ENCODE measurements around the gene CDC42SE2.

Gene CDC42SE2

GRCh38 chr5:131261483-131261882 lies 2.4 kb upstream of the CDC42SE2 start:
- H3K4ac ChIP-seq (ENCODE audit: low read length) = no peak overlapping the region
- no peak overlapping the region for H2BK120ac ChIP-seq (ENCODE audit: low read depth, low read length)
- H3K36me3 ChIP-seq (replicated peaks in 1 of 2; ENCODE audit: control insufficient read depth in 2 of 2, insufficient read depth in 2 of 2, low read length in 2 of 2) = no peaks in the 10 kb centered on the region
- H2AFZ ChIP-seq (ENCODE audit: low read length) = no peak overlapping the region
- H2BK15ac ChIP-seq (ENCODE audit: low read length) = no peak overlapping the region
- peaks cover 0 to 2% of the 10 kb centered on the region in 2 donors for H3K4me1 ChIP-seq (ENCODE audit: control insufficient read depth in 2 of 2, insufficient read depth in 1 of 2, low read depth in 1 of 2, low read length in 2 of 2)
- H3K9ac ChIP-seq (ENCODE audit: low read depth, low read length, poor library complexity) = no peak overlapping the region
- no peak overlapping the region for H3K27ac ChIP-seq (replicated peaks; ENCODE audit: low read length)
- H3K79me1 ChIP-seq (ENCODE audit: low read depth, low read length) = no peaks in the 10 kb centered on the region
- no peak overlapping the region for H3K23ac ChIP-seq (ENCODE audit: low read depth, low read length, poor library complexity)
- no peak overlapping the region for H3K18ac ChIP-seq (ENCODE audit: low read length)
- WGBS, 2 donors (ENCODE audit: extremely low coverage in 2 of 2, insufficient read length in 2 of 2, insufficient replicate concordance in 1 of 2) = no CpG with 5 or more reads among the region's 6 CpGs
- H3K9me3 ChIP-seq (replicated peaks in 1 of 2; ENCODE audit: control insufficient read depth in 2 of 2, insufficient read depth in 1 of 2, low read depth in 1 of 2, low read length in 2 of 2) = no peaks in the 10 kb centered on the region
- no peak overlapping the region for H4K8ac ChIP-seq (ENCODE audit: low read depth, low read length)
- H4K91ac ChIP-seq (ENCODE audit: low read depth, low read length, poor library complexity) = no peak overlapping the region
- DNase-seq (ENCODE audit: low spot score) = no peak
- no peak overlapping the region for H2BK5ac ChIP-seq (ENCODE audit: low read length)
- no peaks in the 10 kb centered on the region for H3K27me3 ChIP-seq (ENCODE audit: control insufficient read depth in 3 of 3, insufficient read depth in 3 of 3, low read depth in 1 of 3, low read length in 3 of 3)
- no peak overlapping the region for H3K14ac ChIP-seq (ENCODE audit: low read length)
- H3K4me3 ChIP-seq (ENCODE audit: low read length in 2 of 2) = no peak overlapping the region
- no peak overlapping the region for H2AK5ac ChIP-seq (ENCODE audit: low read depth, low read length)
- no peak overlapping the region for H3K4me2 ChIP-seq (ENCODE audit: insufficient read depth, low read length, poor library complexity, severe bottlenecking)
- H2BK12ac ChIP-seq (ENCODE audit: low read length) = no peak overlapping the region

- no peak overlapping the region for H3K9ac ChIP-seq (ENCODE audit: low read depth, low read length, poor library complexity)
- no peak overlapping the region for H3K18ac ChIP-seq (ENCODE audit: low read length)
- H2BK120ac ChIP-seq (ENCODE audit: low read depth, low read length) = no peak overlapping the region
- H3K4ac ChIP-seq (ENCODE audit: low read length) = no peak overlapping the region
- H3K27me3 ChIP-seq (ENCODE audit: control insufficient read depth in 3 of 3, insufficient read depth in 3 of 3, low read depth in 1 of 3, low read length in 3 of 3) = no peaks in the 10 kb centered on the region
- no peak for DNase-seq (ENCODE audit: low spot score)
- H4K8ac ChIP-seq (ENCODE audit: low read depth, low read length) = no peak overlapping the region
- H3K4me2 ChIP-seq (ENCODE audit: insufficient read depth, low read length, poor library complexity, severe bottlenecking) = peak overlapping the region; percentile 59
- no peak overlapping the region for H3K27ac ChIP-seq (replicated peaks; ENCODE audit: low read length)
- H2AK5ac ChIP-seq (ENCODE audit: low read depth, low read length) = no peak overlapping the region
- no peak overlapping the region for H2BK15ac ChIP-seq (ENCODE audit: low read length)
- H3K9me3 ChIP-seq (replicated peaks in 1 of 2; ENCODE audit: control insufficient read depth in 2 of 2, insufficient read depth in 1 of 2, low read depth in 1 of 2, low read length in 2 of 2) = no peaks in the 10 kb centered on the region
- no peaks in the 10 kb centered on the region for H3K36me3 ChIP-seq (replicated peaks in 1 of 2; ENCODE audit: control insufficient read depth in 2 of 2, insufficient read depth in 2 of 2, low read length in 2 of 2)
- H2AFZ ChIP-seq (ENCODE audit: low read length) = peak overlapping the region; percentile 98
- H2BK5ac ChIP-seq (ENCODE audit: low read length) = no peak overlapping the region
- no peak overlapping the region for H3K14ac ChIP-seq (ENCODE audit: low read length)
- peaks cover 0 to 2% of the 10 kb centered on the region in 2 donors for H3K4me1 ChIP-seq (ENCODE audit: control insufficient read depth in 2 of 2, insufficient read depth in 1 of 2, low read depth in 1 of 2, low read length in 2 of 2)
- no peak overlapping the region for H3K23ac ChIP-seq (ENCODE audit: low read depth, low read length, poor library complexity)
- H2BK12ac ChIP-seq (ENCODE audit: low read length) = no peak overlapping the region
- peak overlapping the region; percentile 84 to 96 for H3K4me3 ChIP-seq (ENCODE audit: low read length in 2 of 2)
- no CpG with 5 or more reads among the region's 10 CpGs for WGBS, 2 donors (ENCODE audit: extremely low coverage in 2 of 2, insufficient read length in 2 of 2, insufficient replicate concordance in 1 of 2)
- H4K91ac ChIP-seq (ENCODE audit: low read depth, low read length, poor library complexity) = no peak overlapping the region
- H3K79me1 ChIP-seq (ENCODE audit: low read depth, low read length) = no peaks in the 10 kb centered on the region
Measured at GRCh38 chr5:131262953-131263541, 806 bp upstream of the CDC42SE2 start.

DNA sequence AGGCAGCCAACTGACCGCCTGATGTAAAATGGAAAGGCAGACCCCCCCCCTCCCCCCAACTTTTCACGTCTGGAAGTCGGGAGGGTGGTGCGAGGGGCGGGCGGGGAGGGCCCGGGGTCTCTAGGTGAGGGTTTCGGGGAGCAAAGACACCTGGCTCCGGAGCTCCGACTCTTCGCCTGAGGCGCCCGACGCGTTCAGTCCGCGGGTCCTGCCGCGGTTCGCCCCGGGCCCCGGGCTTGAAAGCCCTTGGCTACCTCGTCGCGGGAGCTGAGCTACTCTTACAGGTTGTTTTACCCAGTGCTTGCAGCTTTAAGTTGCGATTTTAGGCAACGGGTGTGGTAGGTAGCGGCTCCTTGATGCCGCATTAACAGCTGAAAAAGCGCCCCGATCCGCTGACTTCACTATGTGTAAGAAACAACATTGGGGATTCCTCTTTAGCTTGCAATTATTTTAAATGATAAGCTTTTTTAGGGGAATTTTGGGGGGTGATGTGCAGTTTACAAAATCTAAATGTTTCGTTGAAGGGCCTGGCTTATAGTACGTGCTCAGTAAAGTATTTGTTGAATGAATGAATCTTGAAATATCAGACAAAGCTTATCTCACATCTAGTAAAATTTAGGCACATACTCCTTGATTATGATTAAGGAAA lies 722 bp downstream of the CDC42SE2 start:
- Histone ChIP-seq H3K4me3 (ENCODE audit: low read length in 2 of 2) (peak overlapping the region; percentile 84 to 99), H3K23ac (ENCODE audit: low read depth, low read length, poor library complexity) (peak overlapping the region; percentile 95), H2BK12ac (ENCODE audit: low read length) (no peak overlapping the region), H4K91ac (ENCODE audit: low read depth, low read length, poor library complexity) (peak overlapping the region; percentile 53), H2BK15ac (ENCODE audit: low read length) (no peak overlapping the region), H2AFZ (ENCODE audit: low read length) (peak overlapping the region; percentile 98), H4K8ac (ENCODE audit: low read depth, low read length) (no peak overlapping the region), H2BK5ac (ENCODE audit: low read length) (peak overlapping the region; percentile 82), H3K79me1 (ENCODE audit: low read depth, low read length) (no peaks in the 10 kb centered on the region), H3K27ac (replicated peaks; ENCODE audit: low read length) (peak overlapping the region; percentile 96), H3K18ac (ENCODE audit: low read length) (peak overlapping the region; percentile 98), H3K4ac (ENCODE audit: low read length) (no peak overlapping the region), H3K14ac (ENCODE audit: low read length) (peak overlapping the region; percentile 56), H2AK5ac (ENCODE audit: low read depth, low read length) (peak overlapping the region; percentile 63), H3K4me2 (ENCODE audit: insufficient read depth, low read length, poor library complexity, severe bottlenecking) (peak overlapping the region; percentile 54), H2BK120ac (ENCODE audit: low read depth, low read length) (no peak overlapping the region), H3K4me1 (ENCODE audit: control insufficient read depth in 2 of 2, insufficient read depth in 1 of 2, low read depth in 1 of 2, low read length in 2 of 2) (peaks cover 0 to 2% of the 10 kb centered on the region in 2 donors), H3K27me3 (ENCODE audit: control insufficient read depth in 3 of 3, insufficient read depth in 3 of 3, low read depth in 1 of 3, low read length in 3 of 3) (no peaks in the 10 kb centered on the region), H3K9ac (ENCODE audit: low read depth, low read length, poor library complexity) (peak overlapping the region; percentile 90), H3K36me3 (replicated peaks in 1 of 2; ENCODE audit: control insufficient read depth in 2 of 2, insufficient read depth in 2 of 2, low read length in 2 of 2) (no peaks in the 10 kb centered on the region), H3K9me3 (replicated peaks in 1 of 2; ENCODE audit: control insufficient read depth in 2 of 2, insufficient read depth in 1 of 2, low read depth in 1 of 2, low read length in 2 of 2) (no peaks in the 10 kb centered on the region)
- DNase-seq (ENCODE audit: low spot score) = no peak
- no CpG with 5 or more reads among the region's 34 CpGs for WGBS, 2 donors (ENCODE audit: extremely low coverage in 2 of 2, insufficient read length in 2 of 2, insufficient replicate concordance in 1 of 2)

GRCh38 chr5:131265311-131265803 lies 1.5 kb downstream of the CDC42SE2 start:
- Histone ChIP-seq H2BK120ac (ENCODE audit: low read depth, low read length) (no peak overlapping the region), H3K4me2 (ENCODE audit: insufficient read depth, low read length, poor library complexity, severe bottlenecking) (no peak overlapping the region), H3K27ac (replicated peaks; ENCODE audit: low read length) (no peak overlapping the region), H3K4me1 (ENCODE audit: control insufficient read depth in 2 of 2, insufficient read depth in 1 of 2, low read depth in 1 of 2, low read length in 2 of 2) (peaks cover 0 to 2% of the 10 kb centered on the region in 2 donors), H3K27me3 (ENCODE audit: control insufficient read depth in 3 of 3, insufficient read depth in 3 of 3, low read depth in 1 of 3, low read length in 3 of 3) (no peaks in the 10 kb centered on the region), H3K79me1 (ENCODE audit: low read depth, low read length) (no peaks in the 10 kb centered on the region), H2BK15ac (ENCODE audit: low read length) (no peak overlapping the region), H2BK12ac (ENCODE audit: low read length) (no peak overlapping the region), H2AK5ac (ENCODE audit: low read depth, low read length) (no peak overlapping the region), H3K4me3 (ENCODE audit: low read length in 2 of 2) (peak overlapping the region in 1 of 2 donors; percentile 84), H3K23ac (ENCODE audit: low read depth, low read length, poor library complexity) (no peak overlapping the region), H3K9me3 (replicated peaks in 1 of 2; ENCODE audit: control insufficient read depth in 2 of 2, insufficient read depth in 1 of 2, low read depth in 1 of 2, low read length in 2 of 2) (no peaks in the 10 kb centered on the region), H4K8ac (ENCODE audit: low read depth, low read length) (no peak overlapping the region), H3K14ac (ENCODE audit: low read length) (no peak overlapping the region), H3K36me3 (replicated peaks in 1 of 2; ENCODE audit: control insufficient read depth in 2 of 2, insufficient read depth in 2 of 2, low read length in 2 of 2) (no peaks in the 10 kb centered on the region), H2AFZ (ENCODE audit: low read length) (peak overlapping the region; percentile 1), H3K18ac (ENCODE audit: low read length) (no peak overlapping the region), H4K91ac (ENCODE audit: low read depth, low read length, poor library complexity) (no peak overlapping the region), H3K9ac (ENCODE audit: low read depth, low read length, poor library complexity) (no peak overlapping the region), H2BK5ac (ENCODE audit: low read length) (no peak overlapping the region), H3K4ac (ENCODE audit: low read length) (no peak overlapping the region)
- WGBS, 2 donors (ENCODE audit: extremely low coverage in 2 of 2, insufficient read length in 2 of 2, insufficient replicate concordance in 1 of 2) = no CpG with 5 or more reads among the region's 2 CpGs
- DNase-seq (ENCODE audit: low spot score) = no peak
